KOPT-K1 (cell line): ENCODE measurements around the gene RAD51AP1.
"Not testable (repeated sequence)": the region's sequence is repeated elsewhere in the genome, so short reads cannot be mapped to it uniquely, and the experiment has no call there.

Experiments
- H3K27ac ChIP-seq: fragments of 200-600 bp; sonication (generic); 2 replicates; pipeline ENCODE4 v1.5.1; 2016; ENCODE audit warnings: antibody characterized with exemption, mild to moderate bottlenecking, low read depth, low read length; ENCODE audit not compliant: poor library complexity, severe bottlenecking
- H3K36me3 ChIP-seq: fragments of 200-600 bp; sonication (generic); 2 replicates; pipeline ENCODE4 v1.5.1; 2017; ENCODE audit warnings: antibody characterized with exemption, mild to moderate bottlenecking, low read length, moderate library complexity; ENCODE audit not compliant: insufficient read depth
- H3K9me3 ChIP-seq: fragments of 200-600 bp; sonication (generic); 2 replicates; pipeline ENCODE4 v1.5.1; 2017; ENCODE audit warnings: antibody characterized with exemption, low read length, mild to moderate bottlenecking; ENCODE audit not compliant: insufficient read depth, poor library complexity, severe bottlenecking

RAD51AP1 gene

DNA sequence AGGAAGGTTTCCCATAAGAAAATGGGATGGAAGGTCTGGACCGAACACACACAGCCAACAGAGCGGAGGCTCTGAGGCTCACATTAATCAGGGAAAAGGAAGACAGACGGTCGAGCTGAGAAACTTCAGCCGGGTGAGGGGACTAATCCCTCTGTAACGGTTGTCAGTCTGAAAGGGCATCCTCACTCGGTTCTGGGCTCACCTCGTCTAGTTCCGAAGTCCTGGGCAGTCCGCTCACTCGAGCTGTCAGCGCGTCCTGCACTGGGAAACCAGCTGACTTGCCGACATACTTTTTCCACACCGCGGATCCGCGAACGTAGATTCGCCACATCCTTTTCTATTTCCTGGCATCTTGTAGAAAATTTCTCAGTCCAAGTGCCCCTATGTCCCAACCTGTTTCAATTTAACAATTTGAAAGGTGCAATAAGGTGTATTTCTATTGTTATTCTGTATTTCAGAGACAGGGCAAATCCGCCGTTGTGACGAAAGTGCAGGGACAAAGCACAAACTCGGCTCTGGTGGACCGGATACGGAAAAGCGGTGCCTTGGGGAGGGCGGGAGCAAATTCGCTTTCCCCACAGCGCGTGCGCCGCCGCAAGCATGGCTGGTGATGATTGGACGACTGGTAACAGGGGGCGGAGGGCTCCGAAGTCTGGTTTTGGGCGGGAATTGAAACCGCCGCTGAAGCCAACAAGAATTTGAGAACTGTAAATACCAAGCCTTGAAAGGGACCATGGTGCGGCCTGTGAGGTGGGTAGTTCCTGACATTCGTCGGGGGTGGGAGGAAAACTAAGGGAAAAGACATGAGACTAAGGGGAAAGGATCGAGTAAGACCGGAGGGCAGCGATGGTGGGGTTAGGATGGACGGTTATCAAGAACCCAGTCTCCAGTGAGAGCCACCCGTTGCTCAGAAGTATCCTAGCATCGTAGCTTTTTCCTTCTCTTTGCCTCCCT is at the start of gene RAD51AP1:
Gene RAD51AP1, plus strand, starts transcription at position 684 of the 954 bp plus-strand sequence. Its CDS starts 50 bp downstream, at position 734.
- Histone ChIP-seq H3K27ac (peak within 1 kb of the TSS; percentile 91), H3K36me3 (peaks cover 41% of the 10 kb centered on the region), H3K9me3 (no peaks in the 10 kb centered on the region)

- Histone ChIP-seq H3K27ac (no peak overlapping the region), H3K9me3 (no peaks in the 10 kb centered on the region), H3K36me3 (peaks cover 43% of the 10 kb centered on the region)
Measured at GRCh38 chr12:4489556-4489955, 49.1 kb upstream of the RAD51AP1 start.

- Histone ChIP-seq H3K9me3 (no peaks in the 10 kb centered on the region), H3K36me3 (peaks cover 55% of the 10 kb centered on the region), H3K27ac (no peak overlapping the region)
Measured at GRCh38 chr12:4490973-4491372, 47.7 kb upstream of the RAD51AP1 start.

GRCh38 chr12:4496145-4496838 is 42.4 kb upstream of the RAD51AP1 start:
- no peaks in the 10 kb centered on the region for H3K9me3 ChIP-seq
- H3K36me3 ChIP-seq: peaks cover 63% of the 10 kb centered on the region
- H3K27ac ChIP-seq: no peak overlapping the region

DNA sequence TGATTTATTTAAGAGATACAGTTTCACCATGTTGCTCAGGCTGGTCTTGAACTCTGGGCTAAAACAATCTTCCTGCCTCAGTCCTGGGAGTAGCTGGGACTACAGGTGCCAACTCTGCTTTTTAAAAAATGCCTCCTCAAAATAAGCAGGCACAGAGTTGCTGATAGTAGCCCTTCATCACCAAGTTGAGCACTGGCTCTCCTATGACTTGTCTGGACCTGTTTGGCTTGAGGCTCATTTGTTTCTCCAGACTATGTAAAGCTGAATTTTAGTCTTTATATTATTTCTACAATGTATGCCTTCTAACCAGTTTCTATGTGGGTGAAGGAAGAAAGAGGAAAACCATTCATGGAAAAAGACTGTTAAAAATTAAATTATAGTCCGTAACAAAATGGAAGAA is 39.5 kb upstream of the RAD51AP1 start:
- H3K27ac ChIP-seq: no peak overlapping the region
- peaks cover 84% of the 10 kb centered on the region for H3K36me3 ChIP-seq
- H3K9me3 ChIP-seq: no peaks in the 10 kb centered on the region

GRCh38 chr12:4505376-4505986 is 33.2 kb upstream of the RAD51AP1 start:
- H3K27ac ChIP-seq: no peak overlapping the region
- H3K36me3 ChIP-seq: peaks cover 40% of the 10 kb centered on the region
- H3K9me3 ChIP-seq: no peaks in the 10 kb centered on the region

DNA sequence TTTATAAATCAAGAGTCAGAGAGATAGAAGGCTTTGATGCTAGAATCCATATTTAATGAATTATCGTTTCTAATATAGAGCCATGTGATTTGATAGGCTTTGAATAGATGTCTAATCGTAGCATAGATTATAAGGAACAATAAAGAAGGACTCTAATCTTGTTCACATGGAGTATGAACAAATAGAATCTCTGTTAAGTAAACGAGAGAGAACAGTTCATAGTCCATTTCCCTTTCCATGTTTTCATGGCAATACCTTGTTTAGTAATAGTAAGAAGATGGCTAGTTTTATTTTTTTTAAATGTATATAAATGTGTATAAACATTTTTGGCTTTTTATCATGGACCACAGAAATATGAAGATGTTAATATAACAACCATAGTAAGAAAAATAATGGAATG is 32.3 kb upstream of the RAD51AP1 start:
- Histone ChIP-seq H3K36me3 (peaks cover 34% of the 10 kb centered on the region), H3K27ac (no peak overlapping the region), H3K9me3 (no peaks in the 10 kb centered on the region)

GRCh38 chr12:4506870-4507269 is 31.8 kb upstream of the RAD51AP1 start:
- Histone ChIP-seq H3K9me3 (no peaks in the 10 kb centered on the region), H3K27ac (no peak overlapping the region), H3K36me3 (peaks cover 33% of the 10 kb centered on the region)

- not testable (repeated sequence) for H3K27ac ChIP-seq, H3K9me3 ChIP-seq
- H3K36me3 ChIP-seq: peaks cover 21% of the 10 kb centered on the region
Measured at GRCh38 chr12:4508503-4508902, 30.2 kb upstream of the RAD51AP1 start.

- H3K9me3 ChIP-seq, H3K27ac ChIP-seq: not testable (repeated sequence)
- H3K36me3 ChIP-seq: peaks cover 13% of the 10 kb centered on the region
Measured at GRCh38 chr12:4509269-4509668, 29.4 kb upstream of the RAD51AP1 start.

- Histone ChIP-seq H3K36me3 (peaks cover 45% of the 10 kb centered on the region), H3K27ac (no peak overlapping the region), H3K9me3 (no peaks in the 10 kb centered on the region)
Measured at GRCh38 chr12:4518106-4518728, 20.5 kb upstream of the RAD51AP1 start.

DNA sequence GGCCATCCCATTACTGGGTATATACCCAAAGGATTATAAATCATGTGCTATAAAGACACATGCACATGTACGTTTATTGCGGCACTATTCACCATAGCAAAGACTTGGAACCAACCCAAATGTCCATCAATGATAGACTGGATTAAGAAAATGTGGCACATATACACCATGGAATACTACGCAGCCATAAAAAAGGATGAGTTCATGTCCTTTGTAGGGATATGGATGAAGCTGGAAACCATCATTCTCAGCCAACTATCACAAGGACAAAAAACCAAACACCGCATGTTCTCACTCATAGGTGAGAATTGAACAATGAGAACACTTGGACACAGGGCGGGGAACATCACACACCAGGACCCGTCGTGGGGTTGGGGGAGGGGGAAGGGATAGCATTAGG is 15.2 kb upstream of the RAD51AP1 start:
- H3K36me3 ChIP-seq: peaks cover 53% of the 10 kb centered on the region
- not testable (repeated sequence) for H3K27ac ChIP-seq, H3K9me3 ChIP-seq

GRCh38 chr12:4526923-4527546 is 11.7 kb upstream of the RAD51AP1 start:
- Histone ChIP-seq H3K27ac (no peak overlapping the region), H3K36me3 (peaks cover 62% of the 10 kb centered on the region), H3K9me3 (no peaks in the 10 kb centered on the region)

- Histone ChIP-seq H3K27ac (no peak overlapping the region), H3K9me3 (no peaks in the 10 kb centered on the region), H3K36me3 (peaks cover 69% of the 10 kb centered on the region)
Measured at GRCh38 chr12:4530160-4530559, 8.5 kb upstream of the RAD51AP1 start.
